Measurements from ENCODE around the gene FOXO6. TPM values are rescaled to one million over a fixed set of nuclear protein-coding genes. Genes with fewer than 3 reads are reported as not detected.

The FOXO6 gene
- total RNA-seq, 2 donors from 2014 or later = 1.4 to 1.9 TPM

- Histone ChIP-seq H3K36me3 (no peaks in the 10 kb centered on the region), H3K4me1 (peaks cover 0 to 25% of the 10 kb centered on the region in 2 donors), H3K27ac (no peak overlapping the region), H3K9me3 (no peaks in the 10 kb centered on the region), H3K4me3 (no peak overlapping the region), H3K27me3 (no peaks in the 10 kb centered on the region)
- TF ChIP-seq CTCF (IDR thresholded peaks at IDR 0.05) = no peak
- no peak for DNase-seq (ENCODE audit: low spot score)
Observed at GRCh38 chr1:41393716-41394368, 32.6 kb downstream of the FOXO6 start.

- no peaks in the 10 kb centered on the region for H3K36me3 ChIP-seq
- H3K27ac ChIP-seq = no peak overlapping the region
- H3K27me3 ChIP-seq = no peaks in the 10 kb centered on the region
- DNase-seq (ENCODE audit: low spot score) = no peak
- TF ChIP-seq CTCF (IDR thresholded peaks at IDR 0.05) = no peak
- peaks cover 0 to 30% of the 10 kb centered on the region in 2 donors for H3K4me1 ChIP-seq
- H3K9me3 ChIP-seq = no peaks in the 10 kb centered on the region
- no peak overlapping the region for H3K4me3 ChIP-seq
Observed at GRCh38 chr1:41394369-41394744, 33.1 kb downstream of the FOXO6 start.

GRCh38 chr1:41394959-41395956, 34.0 kb downstream of the FOXO6 start:
- Histone ChIP-seq H3K9me3 (no peaks in the 10 kb centered on the region), H3K27ac (no peak overlapping the region), H3K36me3 (no peaks in the 10 kb centered on the region), H3K27me3 (no peaks in the 10 kb centered on the region), H3K4me1 (peaks cover 0 to 38% of the 10 kb centered on the region in 2 donors), H3K4me3 (no peak overlapping the region)
- TF ChIP-seq CTCF (IDR thresholded peaks at IDR 0.05) = no peak
- DNase-seq (ENCODE audit: low spot score) = no peak

GRCh38 chr1:41396084-41396483, 34.9 kb downstream of the FOXO6 start:
- Histone ChIP-seq H3K4me3 (no peak overlapping the region), H3K9me3 (no peaks in the 10 kb centered on the region), H3K36me3 (no peaks in the 10 kb centered on the region), H3K27me3 (no peaks in the 10 kb centered on the region), H3K27ac (no peak overlapping the region), H3K4me1 (peaks cover 0 to 38% of the 10 kb centered on the region in 2 donors)
- TF ChIP-seq CTCF (IDR thresholded peaks at IDR 0.05) = no peak
- DNase-seq (ENCODE audit: low spot score) = no peak

GRCh38 chr1:41397020-41397419, 35.8 kb downstream of the FOXO6 start:
- TF ChIP-seq CTCF (IDR thresholded peaks at IDR 0.05) = no peak
- H3K9me3 ChIP-seq = no peaks in the 10 kb centered on the region
- no peaks in the 10 kb centered on the region for H3K27me3 ChIP-seq
- H3K4me3 ChIP-seq = no peak overlapping the region
- H3K4me1 ChIP-seq = peaks cover 0 to 33% of the 10 kb centered on the region in 2 donors
- H3K27ac ChIP-seq = no peak overlapping the region
- DNase-seq (ENCODE audit: low spot score) = no peak
- H3K36me3 ChIP-seq = no peaks in the 10 kb centered on the region

All from right atrium auricular region (tissue), 2 donors.